Inferior parietal cortex (tissue), 1 donor: ENCODE data around the gene LPCAT2.

Source experiments
- DNase-seq: peaks from one replicate; pipeline ENCODE4 v3.0.0-alpha.2; 2016; ENCODE audit errors: extremely low spot score

LPCAT2 gene

DNA sequence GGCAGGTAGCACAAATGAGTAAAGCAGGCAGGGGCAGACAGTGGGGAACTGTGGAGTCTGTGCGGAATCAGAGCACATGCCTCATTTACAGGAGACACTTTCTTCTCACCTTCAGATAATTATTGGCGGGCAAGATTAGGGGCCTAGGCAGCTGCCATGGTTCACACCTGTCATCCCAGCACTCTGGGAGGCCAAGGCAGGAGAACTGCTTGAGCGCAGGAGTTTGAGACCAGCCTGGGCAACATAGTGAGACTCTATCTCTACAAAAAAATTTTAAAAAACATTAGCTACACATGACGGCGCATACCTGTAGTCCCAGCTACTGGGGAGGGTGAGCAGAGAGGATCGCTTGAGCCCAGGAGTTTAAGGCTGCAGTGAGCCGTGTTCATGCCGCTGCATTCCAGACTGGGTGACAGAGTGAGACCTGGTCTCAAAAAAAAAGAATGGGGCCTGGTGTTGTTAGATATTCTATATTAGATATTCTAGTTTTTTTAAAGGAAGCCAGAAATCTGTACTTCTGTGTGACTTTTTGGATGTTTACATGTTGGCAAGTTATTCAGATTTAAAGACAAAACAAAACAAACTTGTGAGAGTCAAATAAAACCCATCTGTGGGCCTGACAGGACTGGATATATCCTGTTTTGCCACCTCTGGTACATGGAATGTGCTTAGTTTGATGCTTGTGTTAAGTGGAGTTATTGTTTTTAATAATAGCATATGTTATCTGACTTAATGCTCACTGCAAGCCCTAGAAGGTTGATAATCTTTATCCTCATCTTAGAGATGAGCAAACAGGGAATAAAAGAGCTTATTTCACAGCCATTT lies 4.9 kb upstream of the LPCAT2 start:
- DNase-seq, result no peak

DNA sequence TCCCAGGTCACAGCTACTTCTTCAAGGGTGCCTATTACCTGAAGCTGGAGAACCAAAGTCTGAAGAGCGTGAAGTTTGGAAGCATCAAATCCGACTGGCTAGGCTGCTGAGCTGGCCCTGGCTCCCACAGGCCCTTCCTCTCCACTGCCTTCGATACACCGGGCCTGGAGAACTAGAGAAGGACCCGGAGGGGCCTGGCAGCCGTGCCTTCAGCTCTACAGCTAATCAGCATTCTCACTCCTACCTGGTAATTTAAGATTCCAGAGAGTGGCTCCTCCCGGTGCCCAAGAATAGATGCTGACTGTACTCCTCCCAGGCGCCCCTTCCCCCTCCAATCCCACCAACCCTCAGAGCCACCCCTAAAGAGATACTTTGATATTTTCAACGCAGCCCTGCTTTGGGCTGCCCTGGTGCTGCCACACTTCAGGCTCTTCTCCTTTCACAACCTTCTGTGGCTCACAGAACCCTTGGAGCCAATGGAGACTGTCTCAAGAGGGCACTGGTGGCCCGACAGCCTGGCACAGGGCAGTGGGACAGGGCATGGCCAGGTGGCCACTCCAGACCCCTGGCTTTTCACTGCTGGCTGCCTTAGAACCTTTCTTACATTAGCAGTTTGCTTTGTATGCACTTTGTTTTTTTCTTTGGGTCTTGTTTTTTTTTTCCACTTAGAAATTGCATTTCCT lies 3.4 kb upstream of the LPCAT2 start:
- DNase-seq, result no peak

DNA sequence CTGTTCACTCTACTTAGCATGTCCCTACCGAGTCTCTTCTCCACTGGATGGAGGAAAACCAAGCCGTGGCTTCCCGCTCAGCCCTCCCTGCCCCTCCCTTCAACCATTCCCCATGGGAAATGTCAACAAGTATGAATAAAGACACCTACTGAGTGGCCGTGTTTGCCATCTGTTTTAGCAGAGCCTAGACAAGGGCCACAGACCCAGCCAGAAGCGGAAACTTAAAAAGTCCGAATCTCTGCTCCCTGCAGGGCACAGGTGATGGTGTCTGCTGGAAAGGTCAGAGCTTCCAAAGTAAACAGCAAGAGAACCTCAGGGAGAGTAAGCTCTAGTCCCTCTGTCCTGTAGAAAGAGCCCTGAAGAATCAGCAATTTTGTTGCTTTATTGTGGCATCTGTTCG lies 2.8 kb upstream of the LPCAT2 start:
- no peak for DNase-seq

DNA sequence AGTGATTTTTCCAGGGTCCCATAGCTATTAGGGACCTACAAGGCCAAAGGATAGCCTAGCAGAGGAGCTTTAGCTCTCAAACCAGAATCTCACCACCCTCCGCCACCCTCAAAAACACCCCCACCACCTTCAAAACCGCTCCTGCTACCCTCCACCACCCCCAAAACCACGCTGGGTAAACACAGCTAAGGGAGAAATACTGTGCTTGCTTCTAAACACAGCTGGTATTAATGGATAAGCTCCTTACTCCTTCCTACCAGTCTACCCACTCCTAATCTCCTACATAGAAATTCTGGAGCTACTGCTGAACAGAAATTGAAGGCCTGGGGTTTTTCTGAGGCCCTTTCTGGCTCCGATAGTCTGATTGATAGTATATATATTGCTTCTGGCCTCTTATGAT lies 2.2 kb upstream of the LPCAT2 start:
- DNase-seq, result no peak

DNA sequence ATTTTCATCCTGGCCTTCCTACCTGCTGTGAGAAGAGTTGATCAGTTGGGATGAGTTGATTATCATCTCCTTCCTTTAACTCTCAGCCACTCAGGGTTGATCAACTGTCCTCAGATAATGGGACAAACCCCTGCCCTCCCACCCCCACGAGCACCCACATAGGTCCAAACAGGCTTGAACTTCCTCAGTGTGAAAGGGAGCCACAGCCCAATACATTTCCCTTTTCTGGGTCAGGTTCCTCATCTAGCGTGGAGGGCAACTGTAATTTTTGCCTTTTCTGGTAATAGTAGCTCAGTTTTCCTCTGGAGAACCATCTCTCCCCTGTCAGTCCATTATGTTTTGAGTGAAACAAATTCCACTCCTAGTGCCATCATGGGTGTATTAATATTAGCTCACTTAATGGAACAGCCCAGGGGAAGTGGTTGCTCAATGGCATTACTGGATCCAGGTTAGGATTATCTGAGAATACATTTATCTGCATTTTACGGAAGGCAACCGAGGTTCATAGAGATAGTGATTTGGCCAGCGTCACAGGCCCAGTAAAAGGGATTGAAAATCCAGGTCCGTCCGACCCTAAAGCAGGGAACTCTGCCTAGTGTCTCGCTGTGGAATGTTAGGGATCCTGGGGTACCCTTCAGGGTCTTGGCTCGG lies 476 bp upstream of the LPCAT2 start:
- DNase-seq, result no peak

DNA sequence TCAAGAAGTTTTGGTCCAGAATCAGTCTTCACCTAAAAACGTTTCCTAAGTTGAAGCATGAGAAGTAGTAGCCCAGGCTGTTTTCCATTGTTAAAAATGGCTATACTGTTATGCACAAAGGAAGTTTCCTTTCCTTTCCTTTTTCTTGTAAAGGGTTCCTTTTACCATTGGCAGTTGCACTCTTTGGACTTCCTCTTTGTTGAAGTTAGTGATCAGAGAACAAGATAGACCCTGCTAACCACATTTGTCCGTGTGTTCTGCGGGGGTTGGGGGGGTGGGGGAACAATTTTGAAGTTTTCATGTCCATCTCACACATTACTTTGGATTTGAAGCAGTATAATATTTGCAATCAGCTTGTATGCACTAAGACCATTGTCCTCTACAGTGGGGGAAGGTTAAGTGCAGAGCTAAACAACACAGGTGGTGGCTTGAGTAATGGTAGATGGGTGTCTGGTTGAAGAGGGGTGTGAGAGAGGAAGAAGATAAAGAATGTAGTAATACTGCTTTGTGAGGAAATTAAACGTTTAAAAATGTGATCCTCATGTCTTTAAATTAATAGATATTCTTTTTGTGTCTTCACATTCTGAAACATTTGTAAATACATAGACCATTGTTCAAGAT lies 1.4 kb downstream of the LPCAT2 start:
- no peak for DNase-seq

DNA sequence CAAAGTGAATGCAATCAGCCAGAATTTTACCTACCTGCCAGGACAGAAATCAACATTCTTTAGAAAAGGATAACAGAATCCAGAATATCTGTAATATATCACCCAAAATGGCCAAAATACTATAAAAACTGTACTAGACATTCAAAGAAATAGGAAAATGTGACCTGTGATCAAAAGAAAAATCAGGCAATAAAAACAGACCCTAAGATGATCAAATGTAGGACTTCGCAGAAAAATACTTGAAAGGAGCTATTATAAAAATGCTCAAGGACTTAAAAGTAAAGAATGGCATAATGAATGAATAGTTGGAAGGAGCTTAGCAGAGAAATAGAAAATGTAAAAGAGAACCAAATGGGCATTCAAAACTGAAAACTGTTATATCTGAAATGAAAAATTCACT lies 4.1 kb downstream of the LPCAT2 start:
- DNase-seq, result no peak

DNA sequence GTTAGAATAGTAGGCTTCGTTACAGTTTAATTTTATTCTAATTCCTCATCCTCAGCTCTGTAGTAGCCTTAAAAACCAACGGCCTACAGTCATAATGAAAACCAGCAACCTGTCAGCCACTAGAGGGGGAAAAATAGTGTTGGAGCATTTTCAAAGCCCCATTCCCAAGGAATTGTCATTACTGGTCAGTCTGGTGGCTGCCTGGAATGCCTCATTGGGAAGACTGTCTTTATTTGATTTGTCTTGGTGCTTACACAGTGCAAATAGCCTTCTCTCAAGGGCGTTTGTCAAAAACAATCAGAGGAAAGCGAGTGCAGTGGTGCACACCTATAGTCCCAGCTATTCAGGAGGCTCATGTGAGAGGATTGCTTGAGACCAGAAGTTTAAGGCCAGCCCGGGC lies 4.7 kb downstream of the LPCAT2 start:
- no peak for DNase-seq

DNA sequence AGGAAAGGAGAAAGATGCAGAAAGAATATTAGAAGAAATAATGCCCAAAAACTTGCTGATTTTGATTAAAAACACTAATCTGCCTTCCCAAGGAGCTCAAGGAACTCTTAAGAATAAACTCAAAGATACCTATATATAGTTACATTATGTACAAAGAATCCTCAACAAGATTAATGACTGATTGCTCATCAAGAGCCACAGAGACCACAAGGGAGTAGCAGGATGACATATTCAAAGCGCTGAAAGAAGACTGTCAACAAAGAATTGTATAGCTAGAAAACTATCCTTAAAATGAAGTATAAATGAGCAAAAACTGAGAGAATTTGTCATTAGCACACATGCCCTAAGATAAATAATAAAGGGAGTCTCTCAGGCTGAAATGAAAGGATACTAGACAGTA lies 6.2 kb downstream of the LPCAT2 start:
- no peak for DNase-seq

DNA sequence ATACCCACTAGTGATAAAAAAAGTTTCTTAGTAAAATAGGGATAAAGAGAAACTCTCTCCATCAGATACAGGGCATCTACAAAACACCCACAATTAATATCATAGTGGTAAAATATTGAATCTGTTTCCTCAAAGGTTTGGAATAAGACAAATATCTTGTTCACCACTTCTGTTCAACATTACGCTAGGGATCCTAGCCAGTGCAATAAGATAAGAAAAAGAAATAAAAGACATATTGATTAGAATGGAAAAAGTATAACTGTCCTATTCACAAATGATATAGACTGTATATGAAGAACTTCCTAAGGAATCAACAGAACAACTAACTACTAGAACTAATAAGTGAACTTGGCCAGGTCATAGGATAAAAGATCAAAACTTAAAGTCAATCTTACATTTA lies 12.9 kb downstream of the LPCAT2 start:
- no peak for DNase-seq

DNA sequence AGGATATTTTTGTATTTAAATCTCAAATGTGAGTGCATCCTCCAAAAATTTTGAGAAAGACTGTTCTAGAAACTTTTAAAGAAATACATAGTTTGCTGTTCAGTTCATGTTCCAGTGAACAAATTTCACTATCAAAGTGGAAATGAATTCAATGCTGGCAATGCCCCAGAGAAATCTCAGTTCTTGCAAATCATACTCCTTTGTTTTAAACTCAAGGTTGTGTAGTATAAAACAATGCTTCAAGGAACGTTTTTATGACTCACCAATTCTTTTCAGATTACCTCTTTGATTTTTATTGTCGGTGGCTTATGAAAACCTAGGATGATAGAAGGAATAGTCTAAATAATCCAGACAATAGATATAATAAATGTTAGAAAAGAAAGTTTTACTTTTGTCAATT lies 17.6 kb downstream of the LPCAT2 start:
- no peak for DNase-seq

DNA sequence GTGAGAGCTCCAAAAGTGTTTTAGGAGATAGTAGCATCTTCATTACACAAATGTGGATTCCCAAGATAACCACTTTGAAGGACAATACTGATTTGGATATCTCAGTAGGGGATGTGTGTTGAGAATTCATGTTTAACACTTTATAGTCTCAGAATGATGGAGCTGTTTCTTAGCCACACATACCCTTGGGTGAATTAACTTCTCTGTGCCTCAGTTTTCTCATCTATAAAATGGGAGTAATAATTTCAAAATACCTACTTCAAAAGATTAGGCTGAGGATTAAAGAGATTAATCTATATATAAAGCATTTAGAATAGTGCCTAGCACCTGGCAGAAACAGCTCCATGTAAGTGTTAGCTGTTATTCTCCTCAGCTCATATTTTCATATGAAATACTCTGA lies 19.0 kb downstream of the LPCAT2 start:
- no peak for DNase-seq

DNA sequence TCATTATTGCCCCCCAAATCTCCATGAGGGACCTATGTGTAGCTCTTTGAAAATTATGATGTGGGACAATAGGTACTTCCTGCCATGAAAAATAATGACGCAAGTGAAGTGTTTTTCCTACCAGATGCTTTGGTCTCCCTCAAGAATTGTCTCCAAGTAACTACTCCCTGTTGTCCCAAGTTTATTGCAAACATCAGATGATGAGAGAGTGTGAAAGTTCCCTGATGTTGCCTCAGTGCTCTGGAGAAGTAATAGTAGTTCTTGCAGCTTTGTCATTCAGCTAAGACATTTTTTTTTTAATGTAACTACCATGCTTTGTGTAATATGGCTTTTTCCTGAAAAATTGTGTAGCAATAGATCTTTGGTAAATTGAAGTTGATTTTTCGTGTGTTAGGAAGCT lies 20.1 kb downstream of the LPCAT2 start:
- DNase-seq, result no peak

DNA sequence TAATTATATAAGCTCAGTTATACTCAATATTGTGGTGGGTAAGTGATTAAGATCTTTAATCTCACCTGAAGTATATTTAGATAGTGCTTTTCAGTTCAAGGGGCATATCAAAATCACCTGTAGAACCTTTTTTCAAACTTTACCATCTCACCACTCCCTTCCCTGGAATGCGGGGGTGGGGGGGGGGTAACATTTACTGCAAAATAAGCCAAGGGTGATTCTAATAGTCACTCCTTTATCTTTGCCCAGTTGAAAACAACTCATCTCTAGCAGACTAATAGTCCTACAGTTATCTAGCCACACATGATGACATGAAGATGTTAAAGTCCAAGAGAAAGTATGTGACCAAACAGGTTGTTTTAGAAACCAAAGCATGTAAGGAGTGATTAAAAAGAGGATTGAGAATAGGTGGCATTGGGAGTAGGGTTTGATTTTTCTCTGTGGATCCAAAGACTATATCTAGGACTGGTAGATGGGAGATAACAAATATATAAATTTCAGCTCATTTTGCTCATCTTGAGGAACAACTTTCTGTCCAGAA lies 21.5 kb downstream of the LPCAT2 start:
- DNase-seq, result no peak

DNA sequence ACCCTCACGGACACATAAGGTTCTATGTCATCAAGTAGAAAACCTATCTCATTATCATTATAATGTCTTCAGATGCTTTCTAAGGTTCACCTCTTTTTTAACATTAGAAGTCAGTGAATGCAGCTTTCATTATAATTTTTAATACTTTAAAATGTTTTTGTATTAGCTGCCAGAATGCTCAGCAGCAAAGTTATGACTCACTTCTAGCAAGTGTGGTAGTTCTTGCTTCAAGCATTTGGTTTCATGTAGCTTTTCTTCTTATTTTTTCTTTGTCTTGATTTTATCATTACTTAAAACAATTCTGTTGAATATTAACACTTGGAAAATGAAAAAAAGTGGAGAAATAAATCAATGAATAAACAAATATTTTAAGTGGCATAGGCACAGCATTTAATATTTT lies 23.4 kb downstream of the LPCAT2 start:
- DNase-seq, result no peak

DNA sequence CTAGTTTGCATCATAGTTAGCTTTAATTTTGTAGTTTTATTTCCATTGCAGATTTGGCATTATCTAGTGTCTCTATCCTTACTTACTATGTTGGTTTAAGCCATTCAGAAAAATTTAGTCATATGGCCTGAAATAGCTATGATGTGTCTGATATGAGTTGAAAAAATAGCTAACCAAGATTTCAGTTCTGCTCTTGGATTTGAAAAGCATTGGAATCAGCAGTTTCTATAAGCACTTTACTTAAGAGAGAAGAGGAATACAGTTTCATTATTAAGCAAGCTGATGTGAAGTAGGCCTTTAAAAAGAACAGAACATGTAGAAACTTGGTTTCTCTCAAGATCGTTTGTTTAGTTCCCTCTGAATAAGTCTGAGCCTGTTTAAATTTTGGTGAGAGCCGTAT lies 25.9 kb downstream of the LPCAT2 start:
- no peak for DNase-seq

DNA sequence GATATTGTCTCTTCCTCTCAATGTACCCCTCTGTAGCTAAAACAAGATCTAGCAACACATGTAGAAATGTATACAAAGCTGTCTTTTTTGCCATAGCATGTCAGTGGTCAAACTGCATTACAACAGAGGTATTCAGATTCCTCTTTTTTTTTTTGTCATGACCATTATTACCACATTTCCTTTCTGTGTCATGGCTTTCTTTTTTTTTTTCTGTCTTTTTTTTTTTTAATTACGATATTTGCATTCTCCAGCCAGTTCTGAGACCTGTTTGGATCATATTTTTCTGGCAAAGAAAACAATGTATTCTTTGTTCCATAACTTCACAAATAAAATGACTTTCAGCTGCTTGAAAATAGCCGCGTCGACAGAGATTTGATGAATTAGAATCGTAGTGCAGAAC lies 30.2 kb downstream of the LPCAT2 start:
- DNase-seq, result no peak

DNA sequence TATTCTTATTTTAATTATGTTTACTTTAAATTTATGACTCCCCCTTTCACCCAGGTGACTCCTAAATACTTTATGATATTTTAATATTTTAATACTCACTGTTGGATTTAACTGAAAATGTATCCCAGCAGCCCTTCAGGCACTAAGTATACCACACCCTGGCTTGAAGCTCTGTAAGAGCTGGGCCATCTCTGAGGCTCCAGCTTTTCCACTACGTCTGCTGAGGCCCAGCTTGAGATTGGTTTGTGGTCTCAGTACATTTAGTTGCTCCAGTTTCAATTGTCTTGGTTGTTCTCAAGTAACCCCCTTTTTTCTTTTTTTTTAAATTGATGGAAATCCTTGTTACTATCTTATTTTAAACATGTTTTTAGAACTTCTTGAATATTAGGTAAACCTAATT lies 30.6 kb downstream of the LPCAT2 start:
- no peak for DNase-seq

DNA sequence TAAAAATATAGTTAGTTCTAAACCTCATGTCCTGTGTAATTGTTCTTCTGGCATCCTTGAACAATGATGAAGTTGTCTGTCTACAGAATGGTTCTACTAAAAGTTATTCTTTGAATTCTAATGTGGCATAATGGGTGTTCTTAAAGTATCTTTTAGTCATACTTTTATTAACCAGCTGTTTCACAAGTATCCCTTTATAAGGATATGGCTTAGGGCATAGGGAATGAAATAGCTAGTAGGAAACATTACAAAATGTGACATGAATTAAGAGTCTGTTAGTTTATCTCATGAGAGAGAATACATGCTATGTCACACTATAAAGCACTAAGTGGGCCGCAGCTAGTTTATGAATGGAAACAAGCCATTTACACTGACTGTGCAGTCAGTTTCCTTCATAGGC lies 31.3 kb downstream of the LPCAT2 start:
- no peak for DNase-seq

DNA sequence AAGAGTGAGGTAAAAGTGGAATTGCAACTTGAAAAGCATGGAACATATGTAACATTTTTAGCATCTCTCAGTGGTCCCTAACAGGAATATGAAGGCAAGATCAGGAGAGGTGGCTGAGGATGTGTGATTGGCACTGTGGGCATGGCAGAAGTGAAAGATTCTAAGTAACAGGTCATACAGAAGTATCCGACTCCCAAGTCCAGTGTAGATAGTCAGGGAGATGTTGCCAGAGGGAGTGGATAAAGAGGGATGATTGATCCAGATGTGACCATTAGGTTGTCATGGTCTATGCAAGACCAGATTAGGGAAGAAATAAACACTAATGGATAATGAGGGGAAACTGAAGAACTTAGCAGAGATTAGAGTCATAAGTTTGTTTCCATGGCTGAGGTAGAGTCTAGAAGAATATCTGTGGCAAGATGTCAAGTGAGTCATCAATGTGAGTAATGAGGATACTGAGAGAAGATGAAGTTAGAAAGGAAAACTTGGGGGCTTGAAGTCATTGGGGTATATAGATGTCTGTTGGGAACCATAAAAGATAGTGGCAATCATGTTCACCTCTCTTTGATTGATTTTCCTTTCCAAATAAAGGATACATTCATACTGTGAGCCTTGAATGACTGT lies 33.7 kb downstream of the LPCAT2 start:
- DNase-seq, result no peak

DNA sequence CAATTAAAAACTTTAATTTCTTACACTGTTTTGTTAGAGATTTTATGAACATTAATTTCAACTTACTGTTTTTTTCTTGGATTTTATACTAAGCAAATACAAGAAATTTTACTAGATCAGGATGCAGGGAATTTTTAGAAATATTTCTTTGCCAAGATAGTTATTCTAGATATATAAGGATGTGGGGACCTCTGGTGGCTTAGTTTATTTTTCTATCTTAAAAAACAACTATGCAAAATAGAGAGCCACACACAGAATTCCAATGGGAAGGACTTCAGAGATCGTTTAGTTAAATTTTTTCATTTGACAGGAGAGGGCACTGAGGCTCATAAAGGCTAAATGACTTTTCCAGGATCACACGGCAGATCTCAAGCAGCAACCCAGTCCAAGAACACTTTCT lies 34.6 kb downstream of the LPCAT2 start:
- peak; percentile 80 for DNase-seq

DNA sequence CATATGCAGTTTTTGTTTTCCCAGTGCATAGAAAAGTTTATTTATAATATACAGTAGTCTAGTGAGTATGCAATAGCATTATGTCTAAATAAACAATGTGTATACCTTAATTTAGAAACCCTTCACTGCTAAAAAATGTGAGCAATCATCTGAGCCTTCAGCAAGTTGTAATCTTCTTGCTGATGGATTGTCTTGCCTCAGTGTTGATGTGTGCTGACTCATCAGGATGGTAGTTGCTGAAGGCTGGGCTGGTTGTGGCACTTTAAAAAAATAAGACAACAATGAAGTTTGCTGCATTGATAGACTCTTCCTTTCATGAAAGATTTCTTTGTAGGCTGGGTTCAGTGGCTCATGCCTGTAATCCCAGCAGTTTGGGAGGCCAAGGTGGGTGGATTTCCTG lies 43.7 kb downstream of the LPCAT2 start:
- DNase-seq, result no peak
